Lung (tissue), 12 donors: ENCODE data around the gene NLGN1. TPM values are rescaled to one million over a fixed set of nuclear protein-coding genes. Genes with fewer than 3 reads are reported as not detected.

Experiments
- ATAC-seq: fragments of 200-7000 bp; cut with Tn5 transposase; one replicate; pipeline ENCODE4 v1.9.1; 2020; ENCODE audit warnings: moderate number of reproducible peaks; ENCODE audit not compliant: insufficient read depth, low FRiP score
- DNase-seq, 3 donors: peaks; one replicate each; pipeline ENCODE4 v3.0.0-alpha.2; 2013 to 2017
- H3K27ac ChIP-seq, 2 donors: one replicate each; pipeline ENCODE4 v1.5.1; 2013; ENCODE audit warnings: mild to moderate bottlenecking in 2 of 2, moderate library complexity in 2 of 2, control low read depth in 1 of 2, inconsistent platforms in 1 of 2, low read depth in 1 of 2, low read length in 1 of 2
- H3K27me3 ChIP-seq, 3 donors: one replicate each; pipeline ENCODE4 v1.5.1; 2013; ENCODE audit warnings: low read length in 2 of 3; ENCODE audit not compliant: control insufficient read depth in 3 of 3, insufficient read depth in 3 of 3
- H3K36me3 ChIP-seq, 4 donors: one replicate each; pipeline ENCODE4 v1.5.1; 2013; ENCODE audit warnings: low read length in 4 of 4, mild to moderate bottlenecking in 1 of 4, moderate library complexity in 1 of 4; ENCODE audit not compliant: control insufficient read depth in 4 of 4, insufficient read depth in 4 of 4
- H3K4me1 ChIP-seq, 5 donors: one replicate each; pipeline ENCODE4 v1.5.1; 2013; ENCODE audit warnings: low read length in 5 of 5, mild to moderate bottlenecking in 2 of 5, moderate library complexity in 1 of 5; ENCODE audit not compliant: control insufficient read depth in 5 of 5, insufficient read depth in 5 of 5
- H3K4me3 ChIP-seq: one replicate; pipeline ENCODE4 v1.5.1; 2013; ENCODE audit warnings: mild to moderate bottlenecking, control low read depth, moderate library complexity
- H3K9ac ChIP-seq, 2 donors: one replicate each; pipeline ENCODE4 v1.5.1; 2013; ENCODE audit warnings: low read length in 2 of 2, control low read depth in 1 of 2; ENCODE audit not compliant: insufficient read depth in 1 of 2
- H3K9me3 ChIP-seq, 4 donors: one replicate each; pipeline ENCODE4 v1.5.1; 2013; ENCODE audit warnings: low read length in 3 of 4, mild to moderate bottlenecking in 1 of 4, moderate library complexity in 1 of 4; ENCODE audit not compliant: control insufficient read depth in 4 of 4, insufficient read depth in 3 of 4
- CTCF ChIP-seq: IDR thresholded peaks from 2 replicates; pipeline ENCODE4 v1.5.1; 2012; ENCODE audit warnings: mild to moderate bottlenecking; ENCODE audit errors: control extremely low read depth, extremely low read depth
- WGBS, 2 donors: extraction: QIAGEN DNeasy Blood & Tissue Kit; methylation state at CpG; one replicate each; pipeline ENCODE4 v1.1.7; 2013; 5-methylcytosine and 5-hydroxymethylcytosine counted together
- polyA plus RNA-seq, 2 donors: library from polyadenylated mRNA; stranded (reverse); fragments of 200-250 nt; gene quantifications; one replicate each; pipeline ENCODE4 v1.2.1, GENCODE V29; 2013
- total RNA-seq, 2 donors: library from RNA; depleted of rRNA in 1 of 2; stranded (reverse); fragments of >200 nt in 1 of 2; gene quantifications; one replicate each; pipeline ENCODE4 v1.2.1, GENCODE V29; 2014 to 2021
- donor health status: control.
- donor health status: control.
- donor health status: Bipolar disorder and iron deficiency.
- donor health status: healthy.
- donor health status: DM: yes; HTN: yes; CAD: no.

Gene NLGN1
- total and polyA plus RNA-seq, 4 donors, result 0.24 to 22.2 (median 1.9) TPM

DNA sequence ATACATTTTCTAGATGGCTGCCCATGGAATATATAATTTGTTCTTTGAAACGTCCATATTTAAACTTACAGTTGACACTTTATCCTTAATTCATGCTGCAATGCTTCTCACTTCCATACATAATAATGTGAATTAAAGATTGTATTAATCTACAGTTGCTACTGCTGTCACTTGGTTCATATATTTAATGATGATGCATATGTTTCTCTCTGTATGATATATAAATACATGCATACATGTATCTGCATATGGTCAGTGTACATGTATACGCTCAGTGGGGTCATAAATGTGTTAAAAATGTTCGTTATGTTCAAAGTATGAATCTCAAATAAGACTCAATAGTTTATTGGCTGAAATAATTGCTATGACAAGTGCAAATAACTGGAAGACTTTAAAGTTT lies 382.5 kb downstream of the NLGN1 start:
- Histone ChIP-seq H3K9me3 (no peaks in the 10 kb centered on the region), H3K9ac (no peak overlapping the region), H3K27me3 (no peaks in the 10 kb centered on the region), H3K36me3 (no peaks in the 10 kb centered on the region), H3K27ac (no peak overlapping the region), H3K4me1 (no peaks in the 10 kb centered on the region), H3K4me3 (no peak overlapping the region)
- DNase-seq (no peak), ATAC-seq (no peak)
- no peak for TF ChIP-seq CTCF
- whole genome bisulfite sequencing, 2 donors, result 85 to 91% methylated on average over 3 of the region's 3 CpGs

DNA sequence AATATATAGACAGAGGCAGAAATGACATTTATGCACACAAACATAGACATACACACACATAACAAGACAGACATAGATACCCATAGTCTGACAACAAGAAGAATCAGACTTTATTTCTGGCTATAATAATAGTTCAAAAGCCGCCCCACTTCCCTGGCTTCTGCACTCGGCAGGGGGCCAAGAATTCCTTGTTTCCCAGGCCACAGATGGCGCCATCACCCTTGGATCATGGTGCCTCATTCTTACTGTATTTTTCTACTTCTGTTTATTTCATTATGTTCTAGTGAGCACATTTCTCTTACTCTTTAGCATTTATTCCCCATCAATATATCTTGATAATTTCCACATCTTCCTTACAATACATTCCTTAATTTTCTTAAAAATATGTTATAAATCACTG lies 387.5 kb downstream of the NLGN1 start:
- no peaks in the 10 kb centered on the region for H3K36me3 ChIP-seq
- no peak overlapping the region for H3K4me3 ChIP-seq
- H3K4me1 ChIP-seq, result no peaks in the 10 kb centered on the region
- no peaks in the 10 kb centered on the region for H3K9me3 ChIP-seq
- DNase-seq (peak in 1 of 3 donors; percentile 15), ATAC-seq (no peak)
- TF ChIP-seq CTCF, result no peak
- H3K9ac ChIP-seq, result no peak overlapping the region
- 78 to 81% methylated on average over 3 of the region's 3 CpGs for WGBS, 2 donors
- H3K27ac ChIP-seq, result no peak overlapping the region
- H3K27me3 ChIP-seq, result no peaks in the 10 kb centered on the region

DNA sequence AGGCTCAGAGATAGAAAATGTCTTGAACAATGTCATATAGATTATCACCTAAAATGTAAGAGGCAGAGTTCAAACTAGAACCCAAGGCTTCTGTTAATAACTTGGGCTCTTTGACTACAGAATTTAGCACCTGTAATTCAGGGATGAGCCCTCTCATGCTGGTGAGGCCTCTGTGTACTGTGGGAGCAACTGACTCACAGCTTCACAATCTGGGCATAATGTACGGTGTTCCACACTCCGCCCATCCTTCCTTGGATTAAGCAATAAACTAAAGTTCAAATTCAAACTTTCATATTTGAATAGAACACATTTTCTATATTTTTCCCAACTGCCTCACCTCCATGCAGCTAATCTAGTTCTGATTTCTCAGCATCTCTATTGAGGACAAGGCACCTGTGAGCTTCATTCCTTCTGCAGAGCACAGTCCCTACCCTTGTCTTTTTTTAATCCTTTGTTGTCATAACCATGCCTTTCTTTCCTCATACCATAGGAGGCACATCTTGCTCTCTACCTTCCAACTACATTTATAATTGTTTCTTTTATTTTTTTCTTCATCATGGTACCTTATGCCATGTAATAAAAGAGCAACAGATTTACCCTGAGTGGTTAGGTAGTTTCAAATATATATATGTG lies 392.1 kb downstream of the NLGN1 start:
- ATAC-seq (no peak), DNase-seq (no peak)
- 84% methylated on average over 2 of the region's 2 CpGs for WGBS, 2 donors
- no peak overlapping the region for H3K4me3 ChIP-seq
- H3K27me3 ChIP-seq, result no peaks in the 10 kb centered on the region
- H3K36me3 ChIP-seq, result no peaks in the 10 kb centered on the region
- no peaks in the 10 kb centered on the region for H3K9me3 ChIP-seq
- H3K9ac ChIP-seq, result no peak overlapping the region
- no peaks in the 10 kb centered on the region for H3K4me1 ChIP-seq
- H3K27ac ChIP-seq, result no peak overlapping the region
- TF ChIP-seq CTCF, result no peak

DNA sequence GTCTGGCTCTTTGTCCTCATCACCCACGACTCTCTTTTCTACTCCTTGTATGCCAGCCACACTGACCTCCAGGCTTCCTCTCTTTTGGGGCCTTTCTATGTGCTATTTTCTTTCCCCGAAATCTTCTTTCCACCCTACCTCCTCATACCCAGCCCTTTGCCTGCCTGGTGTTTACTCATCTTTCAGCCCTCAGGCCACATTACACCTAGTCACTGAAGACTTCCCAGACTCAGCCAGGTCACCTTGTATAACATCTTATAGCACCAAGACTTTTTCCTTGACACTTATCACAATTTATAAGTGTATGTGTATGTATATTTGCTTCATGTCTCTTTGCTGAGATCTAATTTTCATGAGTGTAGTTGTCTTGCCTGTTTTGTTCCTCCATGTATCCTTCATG lies 396.4 kb downstream of the NLGN1 start:
- ATAC-seq, result no peak
- no peak overlapping the region for H3K27ac ChIP-seq
- 69 to 87% methylated on average over 2 of the region's 2 CpGs for WGBS, 2 donors

More for the DNA sequence above, 396.4 kb downstream of the NLGN1 start:
- no peak for DNase-seq
- Histone ChIP-seq H3K4me3 (no peak overlapping the region), H3K4me1 (no peaks in the 10 kb centered on the region), H3K9me3 (no peaks in the 10 kb centered on the region), H3K9ac (no peak overlapping the region), H3K36me3 (no peaks in the 10 kb centered on the region), H3K27me3 (no peaks in the 10 kb centered on the region)
- no peak for TF ChIP-seq CTCF
